Natural killer cell (primary cell): Measurements from ENCODE around the gene ANXA7. TPM values are rescaled to one million over a fixed set of nuclear protein-coding genes. Genes with fewer than 3 reads are reported as not detected.
A peak's percentile ranks its signal among the peaks of the same experiment; 100 is the strongest.

Experiments used
- ATAC-seq, 3 donors: fragments of 150-1000 bp in 2 of 3; fragments of 200-7000 bp in 1 of 3; cut with Tn5 transposase; 1 replicate in 1 of 3; 2 replicates in 2 of 3; pipeline ENCODE4 v1.10.0; 2021; ENCODE audit warnings: mild to moderate bottlenecking in 2 of 3, moderate library complexity in 2 of 3
- DNase-seq, 2 donors: peaks; one replicate each; pipeline versions ENCODE4 v3.0.0 to v3.0.0-alpha.2; 2013 to 2021; ENCODE audit warnings: mixed read lengths in 1 of 2
- H3K27ac ChIP-seq: one replicate; pipeline ENCODE4 v1.5.1; 2013; ENCODE audit warnings: mild to moderate bottlenecking, low read length
- H3K27me3 ChIP-seq: one replicate; pipeline ENCODE4 v1.6.1; 2013; ENCODE audit warnings: low read length; ENCODE audit not compliant: control insufficient read depth, insufficient read depth
- H3K36me3 ChIP-seq: one replicate; pipeline ENCODE4 v1.6.1; 2013; ENCODE audit warnings: low read length; ENCODE audit not compliant: control insufficient read depth, insufficient read depth
- H3K4me1 ChIP-seq: one replicate; pipeline ENCODE4 v1.6.1; 2013; ENCODE audit warnings: low read length; ENCODE audit not compliant: control insufficient read depth, insufficient read depth
- H3K4me3 ChIP-seq: one replicate; pipeline ENCODE4 v1.5.1; 2013; ENCODE audit warnings: low read length
- H3K9me3 ChIP-seq: one replicate; pipeline ENCODE4 v1.6.1; 2013; ENCODE audit warnings: low read length; ENCODE audit not compliant: control insufficient read depth, insufficient read depth
- H3K27ac Mint-ChIP-seq, 2 donors: one replicate each; pipeline ENCODE4 v1.8.0; 2022; ENCODE audit warnings: mild to moderate bottlenecking in 2 of 2, mixed read lengths in 2 of 2, moderate library complexity in 1 of 2
- H3K27me3 Mint-ChIP-seq, 2 donors: one replicate each; pipeline ENCODE4 v1.8.0; 2022; ENCODE audit warnings: low read depth in 2 of 2, mixed read lengths in 2 of 2
- H3K36me3 Mint-ChIP-seq: one replicate; pipeline ENCODE4 v1.8.0; 2022; ENCODE audit warnings: mixed read lengths
- H3K4me1 Mint-ChIP-seq, 2 donors: one replicate each; pipeline ENCODE4 v1.8.0; 2022; ENCODE audit warnings: mixed read lengths in 2 of 2
- H3K4me3 Mint-ChIP-seq: one replicate; pipeline ENCODE4 v1.8.0; 2022; ENCODE audit warnings: mild to moderate bottlenecking, moderate library complexity, mixed read lengths
- H3K9me3 Mint-ChIP-seq, 2 donors: one replicate each; pipeline ENCODE4 v1.8.0; 2022; ENCODE audit warnings: mixed read lengths in 2 of 2
- CTCF ChIP-seq: fragments of 200-600 bp; IDR thresholded peaks from one replicate; pipeline ENCODE4 v1.8.0; 2022; ENCODE audit warnings: antibody characterized with exemption
- WGBS: methylation state at CpG from one replicate; pipeline ENCODE4 v1.1.7; 2013; ENCODE audit warnings: missing lambda C conversion rate; ENCODE audit not compliant: insufficient coverage; 5-methylcytosine and 5-hydroxymethylcytosine counted together
- intact Hi-C: fragments of 100-400 bp; cut with micrococcal nuclease; formaldehyde crosslinking; loops from one replicate; pipeline ENCODE4 v1.14.2; 2022
- total RNA-seq, 4 donors: library from RNA; stranded (reverse); fragments of 120-200 nt in 1 of 4; gene quantifications; one replicate each; pipeline versions ENCODE4 v1.2.3 to v1.2.4, GENCODE V29; 2013 to 2022

ANXA7 gene
- total RNA-seq, 3 donors from 2014 or later (not counting 1 experiment from before 2014, with no cell fraction given) = 61.0 to 82.0 (median 72.5) TPM

- Mint-ChIP-seq H3K27me3 (no peaks in the 10 kb centered on the region), H3K4me3 (no peak overlapping the region), H3K36me3 (no peaks in the 10 kb centered on the region), H3K4me1 (peaks cover 13 to 15% of the 10 kb centered on the region in 2 donors), H3K9me3 (no peaks in the 10 kb centered on the region), H3K27ac (peak overlapping the region; percentile 32 to 42)
- Histone ChIP-seq H3K36me3 (peaks cover 13% of the 10 kb centered on the region), H3K27ac (no peak overlapping the region), H3K4me1 (no peaks in the 10 kb centered on the region), H3K27me3 (no peaks in the 10 kb centered on the region), H3K9me3 (no peaks in the 10 kb centered on the region), H3K4me3 (no peak overlapping the region)
- DNase-seq (no peak), ATAC-seq (no peak)
- intact Hi-C loops = no loop called here
- 52% methylated on average over 2 of the region's 2 CpGs for WGBS
- TF ChIP-seq CTCF = no peak
Observed at GRCh38 chr10:73432646-73433537, 19.0 kb upstream of the ANXA7 start.

GRCh38 chr10:73426318-73426717 lies 12.5 kb upstream of the ANXA7 start:
- intact Hi-C loops = no loop called here
- Mint-ChIP-seq H3K4me3 (no peak overlapping the region), H3K27me3 (no peaks in the 10 kb centered on the region), H3K27ac (no peak overlapping the region), H3K4me1 (no peaks in the 10 kb centered on the region), H3K36me3 (peaks cover 14% of the 10 kb centered on the region), H3K9me3 (no peaks in the 10 kb centered on the region)
- ATAC-seq = no peak
- Histone ChIP-seq H3K4me3 (no peak overlapping the region), H3K27ac (no peak overlapping the region), H3K4me1 (no peaks in the 10 kb centered on the region), H3K9me3 (no peaks in the 10 kb centered on the region), H3K27me3 (no peaks in the 10 kb centered on the region), H3K36me3 (peaks cover 40% of the 10 kb centered on the region)
- TF ChIP-seq CTCF = no peak
- no peak for DNase-seq
- 86% methylated on average over 3 of the region's 4 CpGs for WGBS

GRCh38 chr10:73424478-73424877 lies 10.6 kb upstream of the ANXA7 start:
- H3K27me3 Mint-ChIP-seq = no peaks in the 10 kb centered on the region
- no peak for ATAC-seq
- no peak for DNase-seq
- H3K36me3 ChIP-seq = peaks cover 37% of the 10 kb centered on the region
- H3K27ac Mint-ChIP-seq = no peak overlapping the region
- H3K27me3 ChIP-seq = no peaks in the 10 kb centered on the region
- WGBS = 100% methylated on average over 3 of the region's 3 CpGs
- no peaks in the 10 kb centered on the region for H3K4me1 ChIP-seq
- no peaks in the 10 kb centered on the region for H3K9me3 Mint-ChIP-seq
- no peaks in the 10 kb centered on the region for H3K9me3 ChIP-seq
- no peak overlapping the region for H3K4me3 Mint-ChIP-seq
- H3K27ac ChIP-seq = no peak overlapping the region
- no peak overlapping the region for H3K4me3 ChIP-seq
- no peaks in the 10 kb centered on the region for H3K4me1 Mint-ChIP-seq
- H3K36me3 Mint-ChIP-seq = peaks cover 14% of the 10 kb centered on the region
- intact Hi-C loops = no loop called here
- TF ChIP-seq CTCF = no peak
